Endometrial microvascular endothelial cells (primary cell): Measurements from ENCODE around the gene PDGFA. TPM values are rescaled to one million over a fixed set of nuclear protein-coding genes. Genes with fewer than 3 reads are reported as not detected.
"Not testable (repeated sequence)": the region's sequence is repeated elsewhere in the genome, so short reads cannot be mapped to it uniquely, and the experiment has no call there.

ENCODE experiments used
- in situ Hi-C: cut with HindIII; loops from 2 replicates; pipeline ENCODE4 v1.10.0; 2017; ENCODE audit warnings: low sequenced_read_pairs, low pct_unique_long_range_greater_than_20kb; ENCODE audit errors: inconsistent ontology term
- total RNA-seq: library from RNA; depleted of rRNA; stranded (reverse); fragments of >200 nt; gene quantifications from one replicate; pipeline ENCODE4 v1.2.3, GENCODE V29; 2015; ENCODE audit errors: inconsistent ontology term

Gene PDGFA
- total RNA-seq, 1 donor from 2014 or later: 81.8 TPM

DNA sequence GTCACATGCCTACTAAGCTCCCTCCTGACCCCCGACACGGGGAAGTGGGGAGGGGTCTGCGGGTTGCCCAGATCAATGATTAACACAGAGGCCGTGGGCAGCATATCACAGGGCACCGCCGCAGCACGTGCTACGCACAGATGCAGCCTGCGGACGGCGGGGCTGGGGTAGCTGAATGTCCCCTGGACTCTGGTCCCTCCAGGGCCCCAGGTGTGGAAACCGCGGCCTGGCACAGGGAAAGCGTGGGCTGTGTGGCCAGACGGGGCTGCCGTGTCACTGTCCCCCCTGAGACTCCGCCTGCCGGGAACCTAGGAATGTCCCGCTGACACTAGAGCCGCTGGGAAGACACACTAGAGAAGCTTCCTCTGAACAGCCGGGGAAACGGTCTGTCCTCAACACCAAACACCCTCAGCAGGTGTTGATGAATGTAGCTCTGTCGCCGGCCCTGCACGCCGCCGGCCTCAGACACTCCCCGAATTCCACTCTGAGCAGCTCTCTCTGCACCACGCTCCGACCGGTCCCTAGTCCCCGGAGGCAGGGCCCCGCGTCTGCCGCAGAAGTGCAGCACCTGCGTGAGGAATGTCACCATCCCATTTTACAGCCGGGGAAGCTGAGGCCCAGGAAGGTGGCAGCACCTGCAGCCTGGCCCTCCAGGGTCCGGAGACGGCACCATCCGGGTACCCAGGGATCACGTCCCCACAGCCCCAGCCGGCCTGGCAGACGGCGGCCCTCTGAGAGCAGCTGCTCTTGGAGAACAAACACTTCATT is 33.4 kb upstream of the PDGFA start:
- in situ Hi-C loops: no loop called here

DNA sequence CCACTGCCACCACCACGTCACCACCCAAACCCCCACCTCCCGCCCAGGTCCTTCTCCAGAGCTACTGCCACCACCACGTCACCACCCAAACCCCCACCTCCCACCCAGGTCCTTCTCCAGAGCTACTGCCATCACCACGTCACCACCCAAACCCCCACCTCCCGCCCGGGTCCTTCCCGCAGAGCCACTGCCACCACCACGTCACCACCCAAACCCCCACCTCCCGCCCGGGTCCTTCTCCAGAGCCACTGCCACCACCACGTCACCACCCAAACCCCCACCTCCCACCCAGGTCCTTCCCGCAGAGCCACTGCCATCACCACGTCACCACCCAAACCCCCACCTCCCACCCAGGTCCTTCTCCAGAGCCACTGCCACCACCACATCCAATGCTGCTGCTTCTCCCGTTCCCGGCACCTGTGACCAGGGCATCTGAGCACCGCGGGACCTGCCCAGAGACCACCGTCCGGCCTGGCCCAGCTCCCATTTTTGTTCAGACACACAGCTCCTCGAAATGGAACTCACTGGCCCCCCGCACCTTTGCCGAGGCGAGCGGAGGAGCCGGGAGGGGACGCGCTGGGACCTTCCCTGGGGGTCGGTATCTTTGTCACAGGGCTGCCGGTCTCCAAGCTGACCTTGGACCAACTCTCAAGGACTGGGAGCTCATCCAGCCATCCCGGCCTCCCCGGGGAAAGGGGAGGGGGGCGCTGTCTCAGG is 32.7 kb upstream of the PDGFA start:
- in situ Hi-C loops: not testable (repeated sequence)

DNA sequence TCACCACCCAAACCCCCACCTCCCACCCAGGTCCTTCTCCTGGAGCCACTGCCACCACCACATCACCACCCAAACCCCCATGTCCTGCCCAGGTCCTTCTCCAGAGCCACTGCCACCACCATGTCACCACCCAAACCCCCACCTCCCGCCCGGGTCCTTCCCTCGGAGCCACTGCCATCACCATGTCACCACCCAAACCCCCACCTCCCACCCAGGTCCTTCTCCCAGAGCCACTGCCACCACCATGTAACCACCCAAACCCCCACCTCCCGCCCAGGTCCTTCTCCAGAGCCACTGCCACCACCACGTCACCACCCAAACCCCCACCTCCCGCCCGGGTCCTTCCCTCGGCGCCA is 31.9 kb upstream of the PDGFA start:
- in situ Hi-C loops: not testable (repeated sequence)

DNA sequence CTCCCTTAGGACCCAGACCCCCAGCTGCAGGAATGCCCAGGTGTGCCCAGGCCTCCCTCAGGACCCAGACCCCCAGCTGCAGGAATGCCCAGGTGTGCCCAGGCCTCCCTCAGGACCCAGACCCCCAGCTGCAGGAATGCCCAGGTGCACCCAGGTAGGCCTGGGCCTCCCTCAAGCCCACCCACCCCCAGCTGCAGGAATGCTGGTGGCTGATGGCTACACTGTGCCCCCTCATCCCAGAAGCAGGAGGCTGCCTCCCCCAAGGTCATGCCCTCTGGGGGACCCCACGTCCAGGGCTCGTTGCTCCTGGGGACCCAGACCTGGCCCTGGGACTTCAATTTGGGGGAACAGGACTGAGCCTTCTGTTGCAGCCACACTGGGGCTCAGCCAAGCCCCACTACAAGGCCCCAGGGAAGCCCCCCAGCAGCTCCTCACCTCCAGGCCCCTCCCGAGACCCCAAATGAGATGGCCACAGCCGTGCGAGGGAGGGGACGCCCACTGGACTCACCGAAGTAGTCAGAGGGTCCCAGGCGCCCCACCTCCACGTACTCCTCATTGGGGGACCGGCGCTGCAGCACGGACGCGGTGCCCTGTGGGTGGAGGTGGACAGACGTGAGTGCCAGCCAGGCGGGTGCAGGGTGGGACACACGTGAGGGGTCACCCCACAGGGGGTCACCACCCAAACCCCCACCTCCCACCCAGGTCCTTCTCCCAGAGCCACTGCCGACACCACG is 31.4 kb upstream of the PDGFA start:
- in situ Hi-C loops: no loop called here

DNA sequence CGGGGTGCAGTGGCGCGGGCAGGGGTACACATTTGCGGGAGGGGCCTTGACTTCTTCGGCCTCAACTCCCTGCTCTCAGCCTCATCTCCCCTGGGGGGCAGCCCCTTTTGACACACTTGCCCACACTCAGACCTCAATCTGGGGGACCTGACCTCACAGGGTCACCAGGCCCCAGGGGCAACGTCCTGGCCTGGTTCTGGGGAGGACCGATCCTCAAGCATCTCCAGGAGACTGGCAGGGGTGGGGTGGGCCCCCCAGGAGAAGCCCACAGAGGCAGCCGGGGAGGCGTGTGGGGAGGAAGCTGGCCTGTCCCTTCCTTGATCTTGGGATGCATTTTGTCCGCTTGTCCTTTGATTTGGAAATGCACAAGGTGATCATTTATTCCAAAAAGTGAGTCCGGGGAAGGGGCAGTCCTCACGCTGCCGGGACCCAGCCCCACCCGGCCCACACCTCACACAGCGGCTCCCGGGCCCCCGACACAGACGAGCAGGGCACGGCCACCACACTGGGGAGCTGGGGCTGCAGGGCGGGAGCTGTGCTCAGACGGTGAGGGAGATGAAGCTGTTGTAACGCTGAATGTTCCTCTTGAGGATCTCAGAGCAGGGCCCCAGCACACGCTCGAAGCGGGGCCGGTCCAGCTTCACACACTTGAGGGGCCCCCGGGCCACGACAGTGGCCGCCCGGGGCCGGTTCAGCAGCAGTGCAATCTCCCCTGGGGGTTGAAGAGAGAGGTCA is 30.4 kb upstream of the PDGFA start:
- in situ Hi-C loops: no loop called here

DNA sequence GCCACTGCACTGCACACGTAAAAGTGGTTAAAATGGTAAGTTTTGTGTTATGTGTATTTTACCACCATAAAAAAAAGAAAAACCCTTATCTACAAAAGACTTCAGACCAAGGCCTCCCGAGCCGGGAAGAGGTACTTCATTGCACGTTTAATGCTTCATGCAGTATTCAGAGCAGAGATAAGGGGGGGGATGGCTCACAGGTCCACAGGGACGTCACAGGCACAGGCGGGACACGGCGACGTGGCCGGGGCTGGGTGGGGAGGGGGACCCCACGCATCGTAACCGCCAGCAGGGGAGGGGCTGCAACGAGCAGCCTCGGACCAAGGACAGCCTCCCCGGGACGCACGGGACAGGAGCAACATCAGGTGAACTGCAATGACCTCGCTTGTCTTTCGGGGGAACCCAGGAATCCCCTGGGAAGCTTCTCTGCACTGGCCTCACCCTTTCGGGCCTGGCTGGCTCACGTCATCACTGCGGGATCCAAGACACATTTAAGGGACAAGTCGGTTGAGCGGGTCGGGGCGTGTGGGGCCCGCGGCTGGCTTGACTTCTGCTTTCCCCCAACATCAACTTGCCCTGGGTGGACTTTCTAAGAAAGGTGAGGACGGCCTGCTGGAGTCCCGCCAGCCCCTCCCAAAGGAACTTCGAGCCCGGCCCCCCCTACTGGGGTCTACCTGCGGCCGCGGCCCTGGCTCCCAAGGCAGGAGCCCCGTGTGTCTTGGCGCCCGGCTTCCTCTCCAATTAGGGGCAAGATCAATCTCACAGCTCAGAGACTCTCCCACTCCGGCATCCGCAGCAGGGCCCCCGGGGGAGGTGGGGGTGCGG is 29.6 kb upstream of the PDGFA start:
- in situ Hi-C loops: no loop called here

DNA sequence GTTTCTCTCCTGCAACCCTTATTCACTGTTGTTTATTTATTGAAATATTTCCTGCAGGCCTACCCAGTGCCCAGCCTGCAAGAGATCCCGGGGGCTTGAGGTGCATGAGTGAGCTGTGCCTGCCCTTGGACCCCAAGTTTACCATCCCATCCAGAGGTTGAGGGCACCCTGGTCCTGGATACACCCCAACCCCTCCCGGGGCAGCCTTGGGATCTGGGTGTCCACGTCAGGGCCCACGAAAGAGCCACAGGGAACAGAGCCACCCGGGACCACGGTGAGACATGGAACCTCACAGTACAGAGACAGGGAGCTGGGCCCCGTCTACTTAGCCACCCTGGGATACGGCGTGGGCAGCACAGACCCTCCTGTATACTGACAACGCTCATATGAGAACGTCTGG is 28.8 kb upstream of the PDGFA start:
- in situ Hi-C loops: no loop called here

DNA sequence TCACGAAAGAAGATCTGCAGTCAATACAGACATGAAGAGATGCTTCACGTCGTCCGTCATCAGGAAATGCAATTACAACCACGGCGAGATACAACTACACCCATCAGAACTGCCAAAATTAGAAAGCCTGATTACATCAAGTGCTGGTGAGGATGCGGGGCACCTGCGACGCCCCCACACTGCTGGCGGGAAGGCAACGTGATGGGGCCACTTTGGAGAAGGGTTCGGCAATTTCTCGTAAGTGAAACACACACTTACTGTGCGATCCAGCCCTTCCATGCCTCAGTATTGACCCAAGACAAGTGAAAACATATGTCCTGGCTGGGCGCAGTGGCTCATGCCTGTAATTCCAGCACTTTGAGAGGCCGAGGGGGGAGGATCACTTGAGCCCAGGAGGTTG is 25.8 kb upstream of the PDGFA start:
- in situ Hi-C loops: no loop called here

DNA sequence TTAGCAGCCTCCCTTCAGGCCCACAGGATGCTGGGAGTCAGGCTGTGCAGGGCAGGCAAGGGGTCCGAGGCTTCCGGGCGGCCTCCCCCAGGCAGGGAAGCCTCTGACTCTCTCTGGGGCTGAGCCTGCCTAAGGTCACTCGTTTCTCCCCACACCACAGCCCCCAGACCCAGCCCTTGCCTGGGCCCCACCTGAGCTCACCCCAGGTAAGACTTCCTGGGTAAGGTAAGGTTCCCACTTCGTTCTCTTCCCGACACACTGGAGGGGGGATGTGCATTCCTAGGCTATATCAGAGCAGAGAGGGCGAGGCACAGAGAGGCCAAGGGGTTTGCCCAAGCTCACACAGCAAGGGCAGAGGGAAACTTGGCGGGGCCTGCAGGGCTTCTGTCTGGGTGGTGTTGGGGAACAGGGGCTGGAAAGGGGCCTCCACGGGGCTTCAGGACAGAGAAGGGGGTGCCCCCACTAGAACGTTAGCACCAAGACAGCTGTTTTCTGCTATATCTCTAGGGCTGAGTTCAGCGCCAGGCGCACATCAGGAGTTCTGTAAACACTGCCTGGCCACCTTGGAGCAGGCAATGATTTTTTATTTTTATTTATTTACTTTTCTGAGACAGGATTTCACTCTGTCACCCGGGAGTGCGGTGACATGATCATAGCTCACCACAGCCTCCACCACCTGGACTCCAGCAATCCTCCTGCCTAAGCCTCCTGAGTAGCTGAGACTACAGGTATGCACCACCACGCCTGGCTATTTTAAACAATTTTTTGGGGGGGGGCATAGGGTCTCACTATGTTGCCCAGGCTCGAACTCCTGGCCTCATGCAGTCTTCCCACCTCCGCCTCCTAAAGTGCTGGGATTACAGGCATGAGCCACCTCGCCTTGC is 24.9 kb upstream of the PDGFA start:
- in situ Hi-C loops: no loop called here

DNA sequence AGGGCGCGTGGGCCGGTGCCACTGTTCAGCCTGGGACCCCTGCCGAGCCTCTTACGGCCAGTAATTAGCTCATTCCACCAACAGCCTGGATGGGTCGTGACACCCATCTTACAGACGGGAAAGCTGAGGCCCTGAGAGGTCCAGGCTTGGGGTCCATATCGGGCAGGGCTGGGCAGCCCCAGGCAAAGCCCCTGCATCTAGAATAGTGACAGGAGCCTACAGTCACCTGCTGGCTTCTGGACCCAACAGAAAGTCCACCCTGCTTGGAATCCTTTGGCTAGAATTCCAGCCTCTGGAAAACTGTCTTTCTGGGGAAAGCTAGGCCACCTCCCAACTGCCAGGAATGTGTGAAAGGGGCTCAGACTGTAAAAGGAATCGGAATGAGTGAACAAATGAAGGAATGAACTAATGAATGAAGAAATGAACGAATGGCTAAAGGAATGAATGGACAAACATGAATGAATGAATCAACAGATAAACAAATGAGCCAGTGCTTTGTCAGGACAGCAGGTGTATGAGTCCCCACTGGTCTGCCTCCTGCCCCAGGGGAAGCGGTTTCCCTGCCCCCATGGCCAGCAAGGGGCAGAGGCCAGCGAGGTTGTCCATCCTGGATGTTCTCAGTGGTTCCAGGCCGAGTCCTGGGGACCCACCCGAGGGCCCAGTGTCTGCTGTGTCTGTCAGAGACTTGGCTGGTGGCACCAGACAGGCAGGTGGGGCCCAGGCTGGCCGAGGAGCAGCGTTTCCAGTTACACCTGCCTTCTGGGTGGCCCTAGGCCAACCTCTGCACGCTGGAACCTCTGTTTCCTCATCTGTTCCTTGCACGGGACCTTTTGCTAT is 24.1 kb upstream of the PDGFA start:
- in situ Hi-C loops: no loop called here

DNA sequence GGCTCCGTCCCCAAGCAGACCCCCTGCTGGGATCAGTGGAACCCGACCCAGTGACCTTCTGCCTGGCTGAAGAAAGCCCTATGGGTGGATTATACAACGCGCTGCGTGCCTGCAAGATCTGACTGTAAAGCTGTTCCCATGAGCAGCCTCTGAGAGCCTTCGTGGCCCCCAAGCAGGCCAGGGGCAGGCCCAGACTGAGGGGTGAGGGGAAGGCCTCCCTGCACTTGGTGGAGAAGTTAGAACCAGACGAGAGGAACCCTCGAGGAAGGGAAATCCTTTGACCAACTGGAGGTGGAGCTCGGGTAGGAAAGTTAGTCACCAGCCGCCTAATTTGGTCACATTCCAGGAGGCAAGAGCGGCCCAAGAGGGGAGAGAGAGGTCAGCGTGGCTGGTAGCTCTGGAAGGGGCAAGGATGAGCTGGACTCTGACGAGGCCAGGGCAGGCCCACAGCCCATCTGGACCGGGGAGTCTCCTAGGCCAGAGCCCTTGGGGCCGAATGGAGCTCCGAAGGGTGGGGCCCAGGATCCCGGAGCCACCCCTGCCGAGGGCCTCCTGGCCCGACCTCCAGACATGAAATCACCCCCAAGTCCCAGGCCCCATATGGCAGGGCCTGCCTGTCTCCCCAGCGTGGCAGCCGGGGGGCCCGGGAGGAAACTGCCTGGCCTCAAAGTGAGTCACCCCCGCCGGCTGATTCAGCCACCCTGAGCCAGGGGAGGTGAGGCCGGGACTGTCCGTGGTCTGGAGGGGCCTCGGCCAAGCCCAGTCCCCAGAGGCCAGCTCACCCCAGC is 23.3 kb upstream of the PDGFA start:
- in situ Hi-C loops: no loop called here

DNA sequence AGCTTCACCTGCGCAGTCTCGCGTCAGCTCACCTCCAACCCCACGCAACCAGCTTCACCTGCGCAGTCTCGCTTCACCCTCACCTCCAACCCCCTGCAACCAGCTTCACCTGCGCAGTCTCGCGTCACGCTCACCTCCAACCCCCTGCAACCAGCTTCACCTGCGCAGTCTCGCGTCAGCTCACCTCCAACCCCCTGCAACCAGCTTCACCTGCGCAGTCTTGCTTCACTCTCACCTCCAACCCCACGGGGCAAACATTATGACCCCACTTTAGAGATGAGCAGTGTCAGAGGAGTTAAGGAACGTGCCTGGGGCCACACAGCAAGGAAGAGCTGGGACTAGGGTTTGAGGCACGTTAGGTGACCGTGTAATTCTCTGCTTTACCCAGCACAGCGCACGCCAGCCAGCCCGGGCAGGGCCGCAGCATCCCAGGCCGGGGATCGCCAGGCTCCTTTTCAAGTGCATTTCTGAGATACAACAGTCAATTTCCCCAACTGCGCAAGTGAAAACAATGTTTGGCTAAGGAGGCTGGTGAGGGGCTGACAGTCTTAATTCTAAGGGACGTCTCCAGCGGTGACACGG is 22.6 kb upstream of the PDGFA start:
- in situ Hi-C loops: no loop called here

DNA sequence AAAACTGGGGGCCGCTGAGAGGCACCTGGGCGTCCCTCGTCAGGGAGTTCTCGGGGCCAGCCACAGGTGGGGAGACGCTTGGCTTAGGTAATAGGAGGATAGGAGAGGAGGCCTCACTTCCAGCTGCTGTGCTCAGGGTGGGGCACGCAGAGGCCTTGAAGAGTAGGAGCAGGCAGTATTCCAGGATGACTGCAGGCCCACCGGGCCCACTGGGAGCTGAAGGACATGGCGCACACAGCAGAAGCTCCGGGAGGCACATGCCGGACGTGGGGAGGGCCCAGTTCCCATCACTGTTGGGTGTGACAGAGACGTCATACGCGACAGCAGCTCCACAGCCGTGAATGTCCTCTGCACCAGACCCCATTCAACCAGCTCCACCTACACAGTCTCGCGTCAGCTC is 22.0 kb upstream of the PDGFA start:
- in situ Hi-C loops: no loop called here

DNA sequence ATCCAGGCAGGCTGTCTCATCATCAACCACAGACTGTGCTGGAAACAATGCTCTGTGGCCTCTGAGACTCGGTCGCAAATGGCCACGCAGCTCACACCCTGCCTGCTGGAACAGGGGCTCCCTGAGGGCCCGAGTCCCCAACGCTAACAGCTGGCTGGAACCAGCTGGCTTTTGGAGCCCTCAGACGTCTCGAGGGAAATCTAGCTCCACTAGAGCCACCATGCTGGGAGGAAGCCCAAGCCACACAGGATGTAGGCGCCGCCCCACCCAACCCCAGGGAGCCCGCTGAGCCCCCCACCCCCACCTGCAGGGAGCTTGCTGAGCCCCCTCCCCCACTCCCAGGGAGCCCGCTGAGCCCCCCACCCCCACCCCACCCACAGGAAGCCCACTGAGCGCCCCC is 21.4 kb upstream of the PDGFA start:
- in situ Hi-C loops: no loop called here

DNA sequence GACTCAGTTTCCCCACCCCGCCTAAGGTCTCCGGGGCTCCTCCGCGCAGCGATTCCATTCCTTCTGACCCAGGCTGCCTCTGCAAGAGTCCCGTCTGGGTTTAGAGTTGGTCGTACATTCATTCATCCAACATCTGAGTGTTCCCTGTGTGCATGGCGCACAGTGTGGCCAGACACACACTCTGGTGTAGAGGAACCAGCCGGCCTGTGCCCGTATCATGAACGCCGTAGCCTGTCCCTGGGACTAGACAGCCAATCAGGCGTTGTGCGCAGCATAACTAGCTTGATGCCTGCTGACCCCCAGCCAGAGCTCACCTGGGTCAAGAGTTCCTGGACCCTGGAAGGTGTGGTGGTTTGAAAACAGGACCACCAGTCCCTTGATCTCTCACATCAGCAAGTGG is 20.9 kb upstream of the PDGFA start:
- in situ Hi-C loops: no loop called here
